Prostate gland (tissue), 2 donors: ENCODE results near the gene DNAJC22. TPM values are rescaled to one million over a fixed set of nuclear protein-coding genes. Genes with fewer than 3 reads are reported as not detected.
A peak's percentile ranks its signal among the peaks of the same experiment; 100 is the strongest.
"Not testable (repeated sequence)": the region's sequence is repeated elsewhere in the genome, so short reads cannot be mapped to it uniquely, and the experiment has no call there.

Experiments
- DNase-seq: peaks from one replicate; pipeline ENCODE4 v3.0.0-alpha.2; 2019; ENCODE audit warnings: low spot score
- H3K27ac ChIP-seq, 2 donors: fragments of 200-600 bp; sonication (generic); 2 replicates each; pipeline ENCODE4 v1.5.1; 2017 to 2019
- H3K27me3 ChIP-seq: fragments of 200-600 bp; sonication (generic); replicated peaks from 2 replicates; pipeline ENCODE4 v1.5.1; 2019; ENCODE audit not compliant: insufficient read depth
- H3K36me3 ChIP-seq, 2 donors: fragments of 200-600 bp; sonication (generic); 1 replicate in 1 of 2; 2 replicates in 1 of 2; pipeline versions ENCODE4 v1.5.1 to v1.8.1; 2017 to 2019
- H3K4me1 ChIP-seq: fragments of 200-600 bp; sonication (generic); replicated peaks from 2 replicates; pipeline ENCODE4 v1.5.1; 2019
- H3K4me3 ChIP-seq, 2 donors: fragments of 200-600 bp; sonication (generic); 2 replicates each; pipeline ENCODE4 v1.5.1; 2017 to 2019
- H3K9me3 ChIP-seq: fragments of 200-600 bp; sonication (generic); 2 replicates; pipeline ENCODE4 v1.5.1; 2017
- POLR2A ChIP-seq: fragments of 450-650 bp; IDR thresholded peaks from one replicate; pipeline ENCODE4 v1.6.1; 2016; ENCODE audit warnings: antibody characterized with exemption, mild to moderate bottlenecking
- POLR2AphosphoS5 ChIP-seq: sonication (generic); formaldehyde crosslinking; IDR thresholded peaks from one replicate; pipeline ENCODE4 v1.6.1; 2017; ENCODE audit warnings: antibody characterized with exemption
- WGBS: methylation state at CpG from one replicate; pipeline ENCODE4 v1.1.5; 2018; 5-methylcytosine and 5-hydroxymethylcytosine counted together
- intact Hi-C: fragments of 100-400 bp; cut with DNase I; formaldehyde crosslinking; loops from one replicate; pipeline ENCODE4 v1.14.2; 2022
- total RNA-seq, 2 donors: library from RNA; depleted of rRNA; stranded (reverse); fragments of >200 nt; gene quantifications; one replicate each; pipeline ENCODE4 v1.1.0, GENCODE V29; 2016
- TF ChIP-seq, protein P1 (sequence below), 4 experiments: fragments of 200-600 bp in 2 of 4; fragments of 450-650 bp in 2 of 4; sonication (generic) in 2 of 4; IDR thresholded peaks; 1 replicate in 3 of 4; 2 replicates in 1 of 4; pipeline ENCODE4 v1.5.1; 2016 to 2019; ENCODE audit warnings: antibody characterized with exemption in 4 of 4, mild to moderate bottlenecking in 2 of 4, moderate library complexity in 2 of 4

DNAJC22 gene
- total RNA-seq, 2 donors from 2014 or later, result 0.23 to 4.3 TPM

- Histone ChIP-seq H3K27ac (no peak overlapping the region), H3K27me3 (peaks cover 12% of the 10 kb centered on the region), H3K4me1 (peaks cover 4% of the 10 kb centered on the region), H3K4me3 (no peak overlapping the region), H3K9me3 (no peaks in the 10 kb centered on the region), H3K36me3 (no peaks in the 10 kb centered on the region)
- WGBS, result 27% methylated on average over 11 of the region's 11 CpGs
- peak; percentile 87 for DNase-seq
- TF ChIP-seq, protein P1, sequence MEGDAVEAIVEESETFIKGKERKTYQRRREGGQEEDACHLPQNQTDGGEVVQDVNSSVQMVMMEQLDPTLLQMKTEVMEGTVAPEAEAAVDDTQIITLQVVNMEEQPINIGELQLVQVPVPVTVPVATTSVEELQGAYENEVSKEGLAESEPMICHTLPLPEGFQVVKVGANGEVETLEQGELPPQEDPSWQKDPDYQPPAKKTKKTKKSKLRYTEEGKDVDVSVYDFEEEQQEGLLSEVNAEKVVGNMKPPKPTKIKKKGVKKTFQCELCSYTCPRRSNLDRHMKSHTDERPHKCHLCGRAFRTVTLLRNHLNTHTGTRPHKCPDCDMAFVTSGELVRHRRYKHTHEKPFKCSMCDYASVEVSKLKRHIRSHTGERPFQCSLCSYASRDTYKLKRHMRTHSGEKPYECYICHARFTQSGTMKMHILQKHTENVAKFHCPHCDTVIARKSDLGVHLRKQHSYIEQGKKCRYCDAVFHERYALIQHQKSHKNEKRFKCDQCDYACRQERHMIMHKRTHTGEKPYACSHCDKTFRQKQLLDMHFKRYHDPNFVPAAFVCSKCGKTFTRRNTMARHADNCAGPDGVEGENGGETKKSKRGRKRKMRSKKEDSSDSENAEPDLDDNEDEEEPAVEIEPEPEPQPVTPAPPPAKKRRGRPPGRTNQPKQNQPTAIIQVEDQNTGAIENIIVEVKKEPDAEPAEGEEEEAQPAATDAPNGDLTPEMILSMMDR (IDR thresholded peaks at IDR 0.05), result peak; percentile 68 to 95 (median 88)
- TF ChIP-seq POLR2A (no peak), POLR2AphosphoS5 (peak; percentile 96)
- intact Hi-C loops, result loop anchor here (5.0 kb wide), 2 partner anchors 34 to 181 kb away; partner anchors contain the start of gene PRPH
Measured at GRCh38 chr12:49331380-49332222, 15.1 kb upstream of the DNAJC22 start.

DNA sequence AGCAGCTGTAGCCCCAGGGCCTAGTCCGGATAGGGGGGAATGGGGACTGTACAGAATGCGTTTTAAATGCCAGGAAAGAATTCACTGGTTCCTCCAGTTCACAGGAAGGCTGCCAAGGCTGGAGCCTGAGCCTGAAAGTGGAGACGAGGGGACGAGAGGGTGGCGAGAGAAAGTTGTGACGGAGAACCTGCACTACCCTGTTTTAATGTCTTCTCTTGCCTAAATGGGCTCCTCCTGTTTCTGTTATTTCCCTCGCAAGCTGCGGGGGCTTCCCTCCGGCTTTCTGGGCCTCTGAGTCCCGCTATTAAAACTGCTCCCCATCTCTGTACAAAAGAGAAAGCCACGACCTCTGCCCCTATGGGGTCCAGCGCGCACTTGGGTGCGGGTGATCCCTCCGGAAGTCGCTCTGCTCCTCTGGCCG lies 14.2 kb upstream of the DNAJC22 start:
- TF ChIP-seq POLR2A, result no peak
- no peak for TF ChIP-seq POLR2AphosphoS5
- TF ChIP-seq, protein P1 (IDR thresholded peaks at IDR 0.05), result no peak
- Histone ChIP-seq H3K4me3 (no peak overlapping the region), H3K36me3 (no peaks in the 10 kb centered on the region), H3K9me3 (no peaks in the 10 kb centered on the region), H3K4me1 (peaks cover 4% of the 10 kb centered on the region), H3K27ac (no peak overlapping the region), H3K27me3 (peaks cover 12% of the 10 kb centered on the region)
- DNase-seq, result no peak
- intact Hi-C loops, result loop anchor here (5.0 kb wide), 2 partner anchors 35 to 180 kb away; partner anchors contain the start of gene PRPH
- WGBS, result 61% methylated on average over 17 of the region's 17 CpGs

- Histone ChIP-seq H3K9me3 (no peaks in the 10 kb centered on the region), H3K27ac (no peak overlapping the region), H3K36me3 (no peaks in the 10 kb centered on the region), H3K4me1 (peaks cover 4% of the 10 kb centered on the region), H3K27me3 (peaks cover 12% of the 10 kb centered on the region), H3K4me3 (no peak overlapping the region)
- TF ChIP-seq POLR2AphosphoS5, result no peak
- TF ChIP-seq, protein P1 (IDR thresholded peaks at IDR 0.05), result no peak
- no peak for TF ChIP-seq POLR2A
- 34% methylated on average over 40 of the region's 40 CpGs for WGBS
- intact Hi-C loops, result loop anchor here (5.0 kb wide), 2 partner anchors 36 to 179 kb away; partner anchors contain the start of gene PRPH
- no peak for DNase-seq
Measured at GRCh38 chr12:49332891-49333371, 13.8 kb upstream of the DNAJC22 start.

GRCh38 chr12:49333778-49334177 lies 12.9 kb upstream of the DNAJC22 start:
- not testable (repeated sequence) for DNase-seq, H3K4me1 ChIP-seq, H3K9me3 ChIP-seq, H3K4me3 ChIP-seq, H3K36me3 ChIP-seq, H3K27ac ChIP-seq
- intact Hi-C loops, result loop anchor here (5.0 kb wide), 2 partner anchors 36 to 179 kb away; partner anchors contain the start of gene PRPH
- H3K27me3 ChIP-seq, result peaks cover 12% of the 10 kb centered on the region
- WGBS, result 64% methylated on average over 21 of the region's 21 CpGs

GRCh38 chr12:49334226-49334625 lies 12.5 kb upstream of the DNAJC22 start:
- no peaks in the 10 kb centered on the region for H3K36me3 ChIP-seq
- no peak overlapping the region for H3K4me3 ChIP-seq
- H3K9me3 ChIP-seq, result no peaks in the 10 kb centered on the region
- no peak for DNase-seq
- intact Hi-C loops, result loop anchor here (5.0 kb wide), 2 partner anchors 37 to 178 kb away; partner anchors contain the start of gene PRPH
- H3K27ac ChIP-seq, result no peak overlapping the region
- no peak for TF ChIP-seq POLR2A
- TF ChIP-seq, protein P1 (IDR thresholded peaks at IDR 0.05), result no peak
- no peak for TF ChIP-seq POLR2AphosphoS5
- H3K27me3 ChIP-seq, result peaks cover 12% of the 10 kb centered on the region
- peaks cover 4% of the 10 kb centered on the region for H3K4me1 ChIP-seq
- 69% methylated on average over 19 of the region's 19 CpGs for WGBS
